AG04449 (cell line): ENCODE measurements around the gene CSRP3.

Experiments
- CTCF ChIA-PET: fragments of 350-600 bp; formaldehyde crosslinking; extraction: SDS; loops from one replicate; lab custom pipeline; 2021; ENCODE audit warnings: antibody characterized with exemption; lab: Yijun Ruan, JAX
- POLR2A ChIA-PET: fragments of 400-600, 350-600 bp; formaldehyde crosslinking; extraction: SDS; loops from one replicate; lab custom pipeline; 2020; ENCODE audit warnings: antibody characterized with exemption, inconsistent platforms; lab: Yijun Ruan, JAX
- DNase-seq: peaks from one replicate; pipeline ENCODE4 v3.0.0-alpha.2; 2010; ENCODE audit warnings: low read depth, low spot score
- H3K4me3 ChIP-seq: 2 replicates; pipeline ENCODE4 v1.5.1; 2011; ENCODE audit warnings: low read depth, mild to moderate bottlenecking, control low read depth, low read length
- CTCF ChIP-seq: IDR thresholded peaks from one replicate; pipeline ENCODE4 v1.5.1; 2011; ENCODE audit warnings: mild to moderate bottlenecking, moderate library complexity, low read length, control low read depth, inconsistent platforms; ENCODE audit not compliant: insufficient read depth; ENCODE audit errors: missing control alignments

Gene CSRP3

GRCh38 chr11:19239039-19239438, 37.3 kb upstream of the CSRP3 start:
- POLR2A ChIA-PET: no interaction called here
- DNase-seq: no peak
- TF ChIP-seq CTCF: no peak
- H3K4me3 ChIP-seq: no peak overlapping the region
- CTCF ChIA-PET: interaction anchor here (0.6 to 2.6 kb wide), 4 partner anchors 20 to 1409 kb away, joined by 4 to 11 read pairs (median 6); no protein-coding TSS in a partner anchor

- no peak for DNase-seq
- ChIA-PET CTCF (interaction anchor here (0.9 to 2.6 kb wide), 3 partner anchors 22 to 167 kb away, joined by 3 to 11 read pairs (median 7); no protein-coding TSS in a partner anchor), POLR2A (interaction anchor here (0.7 kb wide), 1 partner anchor 1101 kb away, joined by 3 read pairs; no protein-coding TSS in a partner anchor)
- H3K4me3 ChIP-seq: no peak overlapping the region
- no peak for TF ChIP-seq CTCF
Measured at GRCh38 chr11:19237813-19238212, 36.0 kb upstream of the CSRP3 start.

GRCh38 chr11:19237381-19237780, 35.6 kb upstream of the CSRP3 start:
- ChIA-PET POLR2A (no interaction called here), CTCF (interaction anchor here (0.9 to 2.6 kb wide), 3 partner anchors 22 to 167 kb away, joined by 3 to 11 read pairs (median 7); no protein-coding TSS in a partner anchor)
- TF ChIP-seq CTCF: no peak

GRCh38 chr11:19234231-19234817, 32.5 kb upstream of the CSRP3 start:
- no peak for TF ChIP-seq CTCF
- CTCF ChIA-PET: interaction anchor here (1.2 to 1.8 kb wide), 3 partner anchors 25 to 156 kb away, joined by 3 to 4 read pairs (median 3); no protein-coding TSS in a partner anchor
- H3K4me3 ChIP-seq: no peak overlapping the region
- POLR2A ChIA-PET: no interaction called here
- DNase-seq: no peak

More at GRCh38 chr11:19237381-19237780, 35.6 kb upstream of the CSRP3 start:
- H3K4me3 ChIP-seq: no peak overlapping the region
- DNase-seq: no peak

- POLR2A ChIA-PET: no interaction called here
- TF ChIP-seq CTCF: no peak
- DNase-seq: peak; percentile 31
- H3K4me3 ChIP-seq: no peak overlapping the region
- CTCF ChIA-PET: interaction anchor here (1.8 to 2.8 kb wide), 2 partner anchors 27 to 156 kb away, joined by 4 to 11 read pairs; no protein-coding TSS in a partner anchor
Measured at GRCh38 chr11:19232910-19233503, 31.2 kb upstream of the CSRP3 start.

- ChIA-PET POLR2A (no interaction called here), CTCF (interaction anchor here (1.3 kb wide), 1 partner anchor 30 kb away, joined by 3 read pairs; no protein-coding TSS in a partner anchor)
- DNase-seq: no peak
- TF ChIP-seq CTCF: no peak
- no peak overlapping the region for H3K4me3 ChIP-seq
Measured at GRCh38 chr11:19229671-19230070, 27.9 kb upstream of the CSRP3 start.
